Transverse colon (tissue), 4 donors: ENCODE data around the gene DNM1. TPM values are rescaled to one million over a fixed set of nuclear protein-coding genes. Genes with fewer than 3 reads are reported as not detected.
"Not testable (repeated sequence)": the region's sequence is repeated elsewhere in the genome, so short reads cannot be mapped to it uniquely, and the experiment has no call there.

Experiments used
- DNase-seq: peaks from one replicate; pipeline ENCODE4 v3.0.0-alpha.2; 2019
- H3K27ac ChIP-seq, 4 donors: fragments of 200-600 bp; sonication (generic); 2 replicates each; pipeline ENCODE4 v1.5.1; 2016 to 2018; ENCODE audit warnings: inconsistent platforms in 4 of 4
- H3K27me3 ChIP-seq: fragments of 200-600 bp; sonication (generic); 2 replicates; pipeline ENCODE4 v1.5.1; 2017; ENCODE audit warnings: inconsistent platforms
- H3K36me3 ChIP-seq, 4 donors: fragments of 200-600 bp; sonication (generic); 2 replicates each; pipeline ENCODE4 v1.5.1; 2017 to 2019; ENCODE audit warnings: inconsistent platforms in 4 of 4
- H3K4me1 ChIP-seq, 4 donors: fragments of 200-600 bp; sonication (generic); 2 replicates each; pipeline ENCODE4 v1.5.1; 2017 to 2020; ENCODE audit warnings: inconsistent platforms in 4 of 4
- H3K4me3 ChIP-seq, 4 donors: fragments of 200-600 bp; sonication (generic); 1 replicate in 1 of 4; 2 replicates in 3 of 4; pipeline versions ENCODE4 v1.5.1 to v1.6.1; 2017 to 2019; ENCODE audit warnings: inconsistent platforms in 4 of 4
- H3K9me3 ChIP-seq, 2 donors: fragments of 200-600 bp; sonication (generic); 2 replicates each; pipeline ENCODE4 v1.5.1; 2017 to 2019; ENCODE audit warnings: inconsistent platforms in 2 of 2
- CTCF ChIP-seq, 5 experiments: fragments of 200-600 bp in 3 of 5; fragments of 450-650 bp in 2 of 5; sonication (generic) in 3 of 5; IDR thresholded peaks; 1 replicate in 2 of 5; 2 replicates in 3 of 5; pipeline ENCODE4 v1.5.1; 2016 to 2017; ENCODE audit warnings: antibody characterized with exemption in 5 of 5, inconsistent platforms in 3 of 5, mild to moderate bottlenecking in 2 of 5, moderate library complexity in 1 of 5
- EP300 ChIP-seq: sonication (generic); formaldehyde crosslinking; IDR thresholded peaks from one replicate; pipeline ENCODE4 v1.6.1; 2017; ENCODE audit warnings: antibody characterized with exemption, low read depth
- POLR2A ChIP-seq: fragments of 450-650 bp; IDR thresholded peaks from one replicate; pipeline ENCODE4 v1.6.1; 2016; ENCODE audit warnings: antibody characterized with exemption, mild to moderate bottlenecking, moderate library complexity
- POLR2AphosphoS5 ChIP-seq, 3 donors: sonication (generic); formaldehyde crosslinking; IDR thresholded peaks; one replicate each; pipeline ENCODE4 v1.6.1; 2016; ENCODE audit warnings: antibody characterized with exemption in 3 of 3
- WGBS, 2 donors: methylation state at CpG; one replicate each; pipeline ENCODE4 v1.1.5; 2018; ENCODE audit warnings: low coverage in 1 of 2; 5-methylcytosine and 5-hydroxymethylcytosine counted together
- in situ Hi-C, 4 donors: fragments of 200-750 bp; cut with MboI; loops; one replicate each; pipeline versions ENCODE4 v1.15.0 to v1.15.1; 2017; ENCODE audit warnings: low sequenced_read_pairs in 3 of 4, low pct_ligation_motif_present in 1 of 4, low pct_unique_long_range_greater_than_20kb in 1 of 4
- intact Hi-C: fragments of 100-400 bp; cut with DNase I; formaldehyde crosslinking; loops from one replicate; pipeline ENCODE4 v1.15.1; 2023; ENCODE audit warnings: low total_unique reads
- total RNA-seq, 4 donors: library from RNA; depleted of rRNA; stranded (reverse); fragments of >200 nt; gene quantifications; one replicate each; pipeline ENCODE4 v1.1.0, GENCODE V29; 2016

The DNM1 gene
- total RNA-seq, 4 donors from 2014 or later, result 7.5 to 41.8 (median 14.3) TPM

- in situ Hi-C loops (no loop called here), intact Hi-C loops (no loop called here)
- peak within 1 kb of the TSS; percentile 91 to 93 (median 92) for H3K27ac ChIP-seq
- peak within 1 kb of the TSS; percentile 72 to 95 (median 90) for H3K4me3 ChIP-seq
- no peak for TF ChIP-seq EP300
- TF ChIP-seq CTCF (IDR thresholded peaks at IDR 0.05), result no peak
- no peak for TF ChIP-seq POLR2AphosphoS5 (IDR thresholded peaks at IDR 0.05)
- 3% methylated on average over 51 of the region's 57 CpGs; no CpG with 5 or more reads in 1 of the 2 donors for WGBS, 2 donors
- H3K36me3 ChIP-seq, result peaks cover 0 to 9% (median 7%) of the 10 kb centered on the region in 4 donors
- H3K27me3 ChIP-seq, result no peaks in the 10 kb centered on the region
- peaks cover 10 to 27% (median 25%) of the 10 kb centered on the region in 4 donors for H3K4me1 ChIP-seq
- peak; percentile 47 for DNase-seq
- H3K9me3 ChIP-seq, result no peaks in the 10 kb centered on the region
These were observed 72.2 kb downstream of the DNM1 start, which contains the start of gene GOLGA2 for GRCh38 chr9:128275198-128276007. GOLGA2 (minus strand) TSS chr9:128276007; CDS start chr9:128275976, 31 bp downstream.

- TF ChIP-seq POLR2AphosphoS5 (IDR thresholded peaks at IDR 0.05), result peak; percentile 96 to 97 (median 96)
- peak; percentile 97 for TF ChIP-seq POLR2A
- TF ChIP-seq CTCF (IDR thresholded peaks at IDR 0.05), result no peak
- Histone ChIP-seq H3K27ac (peak within 1 kb of the TSS; percentile 91 to 93 (median 92)), H3K9me3 (no peaks in the 10 kb centered on the region), H3K4me3 (peak within 1 kb of the TSS; percentile 72 to 95 (median 90)), H3K4me1 (peaks cover 10 to 27% (median 25%) of the 10 kb centered on the region in 4 donors), H3K36me3 (peaks cover 0 to 9% (median 7%) of the 10 kb centered on the region in 4 donors), H3K27me3 (no peaks in the 10 kb centered on the region)
- DNase-seq, result peak; percentile 100
- in situ Hi-C loops (no loop called here), intact Hi-C loops (no loop called here)
- 1% methylated on average over 38 of the region's 38 CpGs; no CpG with 5 or more reads in 1 of the 2 donors for WGBS, 2 donors
These were observed 72.9 kb downstream of the DNM1 start, which contains the start of gene SWI5 for GRCh38 chr9:128276008-128276573. SWI5 (plus strand) TSS chr9:128276276.

DNA sequence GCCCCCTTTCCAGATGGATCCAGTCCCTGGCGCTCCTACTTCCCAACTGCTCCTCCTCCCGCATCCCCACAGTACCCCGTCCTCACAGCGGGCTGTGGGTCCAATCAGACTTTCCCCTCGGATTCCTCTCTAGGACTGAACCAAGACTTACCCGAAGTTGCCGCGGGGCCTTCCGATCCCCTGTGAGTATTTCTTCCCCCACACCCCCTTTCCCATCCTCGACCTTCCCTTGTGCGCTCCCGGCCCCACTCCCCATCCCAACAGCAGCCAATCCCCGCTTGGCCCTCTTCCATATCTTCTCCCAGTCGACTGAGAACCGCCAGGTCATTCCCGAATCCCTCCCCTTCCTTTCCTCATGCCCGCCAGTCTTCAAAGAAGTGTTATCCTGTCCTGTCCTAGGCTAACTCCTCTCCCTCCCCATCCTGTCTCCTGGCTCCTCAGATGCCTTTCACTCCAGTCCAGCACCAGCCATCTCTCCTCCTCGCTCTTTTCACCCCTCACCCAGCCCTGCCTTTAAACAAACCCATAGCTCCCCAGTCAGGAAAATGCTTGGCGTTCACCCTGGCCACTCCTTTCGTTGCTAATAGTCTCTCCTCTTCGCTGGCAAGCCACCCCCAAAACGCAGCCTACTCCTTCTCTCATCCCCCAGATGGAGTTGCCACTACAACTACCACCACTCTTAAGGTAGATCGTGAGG lies 73.5 kb downstream of the DNM1 start:
- peaks cover 10 to 27% (median 25%) of the 10 kb centered on the region in 4 donors for H3K4me1 ChIP-seq
- intact Hi-C loops (no loop called here), in situ Hi-C loops (no loop called here)
- 3 to 16% methylated on average over 15 to 23 of the region's 23 CpGs for WGBS, 2 donors
- H3K27ac ChIP-seq, result peak overlapping the region; percentile 84 to 93 (median 90)
- no peaks in the 10 kb centered on the region for H3K9me3 ChIP-seq
- H3K4me3 ChIP-seq, result peak overlapping the region; percentile 61 to 95 (median 90)
- H3K27me3 ChIP-seq, result no peaks in the 10 kb centered on the region
- peaks cover 0 to 9% (median 7%) of the 10 kb centered on the region in 4 donors for H3K36me3 ChIP-seq
- DNase-seq, result no peak
- TF ChIP-seq POLR2A (no peak), CTCF (IDR thresholded peaks at IDR 0.05) (no peak), POLR2AphosphoS5 (IDR thresholded peaks at IDR 0.05) (no peak), EP300 (no peak)

DNA sequence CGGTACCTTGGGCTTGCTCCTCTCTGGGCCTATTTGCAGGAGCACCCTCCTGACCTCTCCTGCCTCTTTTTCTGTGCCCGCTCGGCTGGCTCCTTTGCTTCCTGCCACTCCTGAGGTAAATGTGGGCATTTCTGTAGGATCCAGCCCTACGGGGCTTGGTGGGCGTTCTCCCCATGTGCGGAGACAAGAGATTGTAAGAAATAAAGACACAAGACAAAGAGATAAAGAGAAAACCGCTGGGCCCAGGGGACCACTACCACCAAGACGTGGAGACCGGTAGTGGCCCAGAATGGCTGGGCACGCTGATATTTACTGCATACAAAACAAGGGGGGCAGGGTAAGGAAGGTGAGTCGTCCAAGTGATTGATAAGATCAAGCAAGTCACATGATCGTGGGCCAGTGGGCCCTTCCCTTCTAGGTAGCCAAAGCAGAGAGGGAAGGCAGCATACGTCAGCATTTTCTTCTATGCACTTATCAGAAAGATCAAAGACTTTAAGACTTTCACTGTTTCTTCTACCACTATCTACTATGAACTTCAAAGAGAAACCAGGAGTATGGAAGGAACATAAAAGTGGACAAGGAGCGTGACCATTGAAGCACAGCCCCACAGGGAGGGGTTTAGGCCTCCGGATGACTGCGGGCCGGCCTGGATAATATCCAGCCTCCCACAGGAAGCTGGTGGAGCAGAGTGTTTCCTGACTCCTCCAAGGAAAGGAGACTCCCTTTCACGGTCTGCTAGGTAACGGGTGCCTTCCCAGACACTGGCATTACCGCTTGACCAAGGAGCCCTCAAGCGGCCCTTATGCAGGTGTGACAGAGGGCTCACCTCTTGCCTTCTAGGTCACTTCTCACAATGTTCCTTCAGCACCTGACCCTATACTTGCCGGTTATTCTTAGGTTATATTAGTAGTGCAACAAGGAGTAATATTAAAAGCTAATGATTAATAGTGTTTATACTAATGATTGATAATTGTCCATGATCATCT lies 76.2 kb downstream of the DNM1 start:
- H3K4me3 ChIP-seq, in situ Hi-C loops, intact Hi-C loops, DNase-seq, H3K27ac ChIP-seq, H3K9me3 ChIP-seq, H3K36me3 ChIP-seq, H3K27me3 ChIP-seq: not testable (repeated sequence)
- WGBS, 2 donors, result 83 to 85% methylated on average over 8 to 22 of the region's 22 CpGs
- H3K4me1 ChIP-seq, result peaks cover 10 to 21% (median 20%) of the 10 kb centered on the region in 4 donors
